GM18508 (cell line): ENCODE results near the gene CNST.
A peak's percentile ranks its signal among the peaks of the same experiment; 100 is the strongest.
"Not testable (repeated sequence)": the region's sequence is repeated elsewhere in the genome, so short reads cannot be mapped to it uniquely, and the experiment has no call there.

Experiments used
- ATAC-seq: cut with Tn5 transposase; IDR thresholded peaks from one replicate; pipeline ENCODE4 v1.9.1; 2021; ENCODE audit warnings: moderate number of reproducible peaks; ENCODE audit not compliant: insufficient read depth, unreplicated experiment

Gene CNST

DNA sequence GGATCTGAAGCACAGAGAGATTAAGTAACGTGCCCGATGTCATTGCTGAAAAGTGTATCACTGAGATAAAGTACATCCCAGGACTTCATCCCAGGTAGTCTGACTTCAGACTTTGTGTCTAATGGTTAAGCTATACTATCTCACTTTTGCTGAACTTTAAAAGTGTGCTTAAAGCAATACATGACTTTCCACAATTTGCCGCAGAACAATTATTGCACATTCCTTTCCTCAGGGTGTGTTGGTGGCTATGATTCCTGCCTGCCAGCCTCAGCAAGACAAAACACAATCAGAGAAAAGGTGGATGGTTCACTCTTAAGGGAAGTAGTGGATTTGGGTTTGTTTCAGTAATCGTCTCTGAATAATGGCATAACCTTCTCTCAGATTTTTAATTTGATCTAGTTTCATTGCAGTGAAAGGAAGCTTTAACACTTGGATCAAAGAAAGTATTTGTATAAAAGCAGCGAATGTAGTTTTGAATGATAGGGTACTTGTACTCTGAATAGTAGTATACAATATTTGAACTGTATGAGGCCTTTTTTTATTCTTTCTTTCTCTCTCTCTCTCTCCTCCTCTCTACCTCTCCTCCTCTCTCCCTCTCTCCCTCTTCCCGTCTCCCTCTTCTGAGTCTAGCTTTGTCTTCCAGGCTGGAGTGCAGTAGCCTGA is 47.0 kb downstream of the CNST start:
- ATAC-seq: no peak

DNA sequence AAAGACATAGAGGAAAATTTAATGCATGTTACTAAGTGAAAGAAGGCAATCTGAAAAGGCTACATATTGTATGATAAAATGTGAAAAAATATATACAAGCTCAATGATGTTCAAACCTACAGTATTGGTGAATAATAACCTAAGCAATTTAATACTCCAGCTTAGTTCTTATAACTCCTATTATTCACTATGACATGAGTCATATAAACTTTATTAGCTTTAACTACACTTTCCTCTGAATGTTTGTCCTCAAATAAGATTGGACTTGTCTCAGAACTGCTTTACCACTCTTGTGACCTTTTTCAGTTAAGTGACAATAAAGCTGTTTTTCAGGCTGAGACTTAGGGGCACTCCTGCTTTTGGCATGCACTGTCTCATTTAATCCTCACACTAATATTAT is 50.9 kb downstream of the CNST start:
- ATAC-seq: no peak

DNA sequence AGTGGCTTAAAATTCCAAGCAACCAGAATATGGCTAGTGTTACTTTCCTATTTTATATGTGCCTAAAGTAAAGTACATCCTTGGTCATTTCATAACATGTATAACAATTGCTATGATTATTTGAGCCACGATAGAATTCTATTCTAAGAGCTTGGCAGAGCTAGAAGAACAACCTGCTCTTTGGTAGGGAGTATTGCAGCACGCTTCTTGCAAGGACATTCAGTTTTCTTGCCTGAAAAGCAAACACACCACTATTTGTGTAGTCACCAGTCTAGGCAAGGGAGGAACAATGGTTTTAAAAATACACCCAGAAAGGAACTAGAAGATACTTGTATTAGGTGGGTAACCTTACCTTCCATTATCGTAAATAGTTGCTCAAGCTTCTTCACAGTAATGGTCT is 51.5 kb downstream of the CNST start:
- no peak for ATAC-seq

DNA sequence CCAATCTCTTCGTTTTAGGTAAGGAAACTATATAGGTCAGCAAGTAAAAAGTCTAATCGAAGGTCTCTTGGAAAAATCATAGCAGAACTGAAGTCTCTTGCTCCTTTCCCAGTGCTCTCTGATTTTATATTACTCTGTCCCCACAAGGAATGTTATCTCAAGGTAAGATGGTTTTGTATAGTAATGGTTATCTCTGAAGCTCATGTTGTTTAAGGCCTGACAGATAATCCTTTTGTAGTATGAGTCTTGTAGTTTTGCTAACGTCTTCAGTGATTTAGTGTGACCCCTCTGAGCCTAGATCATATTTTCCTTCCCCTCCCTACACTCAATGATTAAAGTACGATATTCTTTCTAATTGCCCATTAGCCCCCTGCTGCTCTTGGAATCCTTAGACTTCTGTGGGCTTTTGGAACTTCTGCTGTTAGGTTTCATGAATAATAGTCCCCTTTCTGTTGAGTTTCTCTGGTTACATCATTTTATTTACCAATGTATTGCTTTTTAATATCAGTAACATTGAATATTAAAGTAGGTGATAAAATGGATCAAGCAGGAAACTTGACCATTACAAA is 52.1 kb downstream of the CNST start:
- ATAC-seq: no peak

DNA sequence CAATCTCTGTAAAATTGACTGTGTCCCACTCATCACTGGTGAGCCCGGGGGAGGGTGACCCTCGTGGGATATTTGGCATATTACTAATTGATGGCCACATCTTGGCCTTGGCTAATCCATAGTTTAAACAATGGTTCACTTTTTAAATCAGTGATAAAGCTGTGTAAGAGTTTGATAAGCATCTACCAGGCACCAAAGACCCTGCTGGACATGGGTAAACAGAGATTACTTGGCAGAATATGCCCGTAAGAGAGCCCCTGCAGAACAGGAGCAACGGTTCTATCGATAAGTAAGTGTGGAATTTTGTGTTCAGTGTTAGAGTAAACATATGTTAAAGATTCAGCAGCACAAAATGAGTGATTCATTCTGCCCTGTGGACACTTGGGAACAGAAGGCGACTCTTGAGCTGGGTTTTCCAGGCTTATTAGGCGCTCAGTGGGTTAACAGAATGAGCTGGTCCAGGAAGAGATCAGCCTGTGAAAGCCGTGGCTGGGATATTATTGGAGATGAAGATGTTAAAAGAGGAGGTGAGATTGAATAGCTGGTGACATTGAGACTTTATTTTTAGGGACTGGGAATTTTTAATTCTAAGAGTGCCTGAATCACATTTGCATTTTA is 55.9 kb downstream of the CNST start:
- no peak for ATAC-seq

DNA sequence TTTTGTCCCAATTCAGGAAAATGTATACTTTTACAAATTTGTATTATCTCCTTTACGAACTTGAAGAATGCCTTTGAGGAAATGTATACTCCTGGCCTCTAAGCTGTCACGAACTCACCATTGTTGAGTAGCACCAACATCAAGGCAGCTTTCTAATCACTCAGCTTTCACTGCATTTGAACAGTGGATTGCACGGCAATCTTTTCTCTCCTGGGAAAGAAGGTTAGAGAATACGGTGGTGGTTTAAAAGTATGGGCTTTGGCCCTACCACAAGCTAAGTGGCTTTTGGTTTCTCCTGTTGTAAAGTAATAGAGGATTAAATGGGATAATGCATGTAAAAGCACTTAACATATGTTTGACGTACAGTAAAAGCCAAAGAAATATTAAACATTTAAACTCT is 57.8 kb downstream of the CNST start:
- ATAC-seq: no peak

DNA sequence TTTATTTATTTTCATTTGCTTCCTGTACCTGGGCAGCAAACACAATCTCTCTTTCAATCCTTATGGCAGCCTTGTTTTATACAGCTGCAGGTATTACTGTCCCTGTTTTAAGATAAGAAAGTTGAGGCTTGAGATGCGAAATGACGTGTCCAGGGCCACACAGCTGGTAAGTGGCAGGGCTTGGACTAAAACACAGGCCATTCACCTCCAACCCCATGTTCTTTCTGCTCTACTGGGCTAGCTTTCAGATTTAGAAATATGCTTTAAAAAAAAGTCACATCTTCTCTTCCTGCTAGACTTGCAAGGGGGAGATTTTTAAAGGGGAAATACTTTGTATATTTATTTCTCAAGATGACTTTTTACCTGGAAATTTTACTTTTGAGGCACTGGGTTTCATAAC is 62.8 kb downstream of the CNST start:
- peak; percentile 91 for ATAC-seq

DNA sequence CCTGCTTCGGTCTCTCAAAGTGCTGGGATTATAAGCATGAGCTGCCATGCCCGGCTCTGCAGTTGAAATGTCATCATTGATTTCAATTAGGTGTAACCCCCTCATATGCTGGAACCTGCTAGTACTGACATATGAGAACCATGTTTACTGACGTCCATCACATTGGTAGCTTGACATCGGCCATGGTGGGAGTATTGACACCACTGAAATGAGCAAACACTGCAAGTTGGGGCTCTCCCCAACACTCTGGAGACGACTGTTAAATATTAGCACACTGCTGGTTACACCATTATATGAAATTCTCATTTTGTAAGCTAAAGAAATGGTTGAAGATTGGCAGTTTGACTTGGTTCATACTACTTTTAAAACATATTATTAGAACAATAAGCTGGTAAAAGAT is 63.7 kb downstream of the CNST start:
- no peak for ATAC-seq

DNA sequence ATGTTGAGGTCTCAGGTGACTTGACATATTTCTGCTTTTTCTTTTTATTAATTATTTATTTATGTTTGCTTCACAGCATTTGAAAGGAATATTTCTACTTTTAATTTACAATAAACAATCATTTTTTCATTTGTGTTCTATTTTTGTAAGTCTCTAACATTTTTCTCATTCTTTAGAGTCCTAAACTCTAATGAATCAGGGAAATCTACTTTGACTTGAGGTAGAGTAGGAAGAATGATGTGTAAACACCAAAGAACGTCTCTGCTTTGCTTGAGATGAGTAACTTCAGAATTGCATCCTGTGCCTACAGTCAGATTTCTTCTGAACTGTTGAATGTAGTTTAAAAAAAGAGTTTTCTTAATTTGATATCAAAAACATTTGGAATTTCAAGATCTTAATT is 65.2 kb downstream of the CNST start:
- no peak for ATAC-seq

DNA sequence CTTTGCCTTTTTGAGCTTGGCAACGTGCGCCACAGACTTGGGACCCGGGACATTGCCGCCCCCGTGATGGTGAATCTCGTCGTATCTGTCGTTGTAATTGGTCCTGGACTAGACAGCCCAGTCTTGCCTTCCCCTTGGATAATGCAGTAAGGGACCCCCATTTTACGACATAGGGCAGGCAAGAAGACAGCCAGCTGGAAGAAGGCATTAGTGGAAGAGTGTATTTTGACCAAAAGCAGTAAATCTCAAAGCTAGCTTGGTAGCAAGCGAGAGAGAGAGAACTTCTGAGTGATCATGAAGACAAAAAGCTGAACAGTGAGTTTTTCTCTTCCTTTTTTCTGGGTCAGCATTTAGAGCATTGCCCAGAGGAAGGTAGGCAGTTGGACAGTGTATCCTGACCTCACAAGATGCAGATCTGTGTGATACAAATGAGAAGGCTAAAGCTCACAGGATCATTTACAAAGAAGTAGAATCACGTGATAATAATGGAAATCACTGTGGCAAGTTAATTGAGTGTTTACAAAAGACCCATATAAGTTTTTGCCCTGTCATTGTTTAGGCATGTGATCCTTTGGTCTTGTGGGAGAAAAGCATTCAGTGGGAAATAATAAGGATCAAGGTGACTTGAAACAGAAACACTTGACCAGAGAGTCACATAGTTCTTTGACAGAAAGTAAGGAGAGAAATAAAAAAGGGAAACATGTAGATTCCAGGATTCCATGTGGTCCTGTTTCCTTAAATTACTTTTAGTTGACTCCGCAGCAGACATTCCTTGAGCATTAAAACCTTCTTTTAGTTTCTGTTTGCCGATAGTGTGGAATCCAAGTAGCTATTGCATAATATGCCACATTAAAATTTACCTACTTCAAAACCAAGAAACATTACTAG is 66.3 kb downstream of the CNST start:
- ATAC-seq: no peak

DNA sequence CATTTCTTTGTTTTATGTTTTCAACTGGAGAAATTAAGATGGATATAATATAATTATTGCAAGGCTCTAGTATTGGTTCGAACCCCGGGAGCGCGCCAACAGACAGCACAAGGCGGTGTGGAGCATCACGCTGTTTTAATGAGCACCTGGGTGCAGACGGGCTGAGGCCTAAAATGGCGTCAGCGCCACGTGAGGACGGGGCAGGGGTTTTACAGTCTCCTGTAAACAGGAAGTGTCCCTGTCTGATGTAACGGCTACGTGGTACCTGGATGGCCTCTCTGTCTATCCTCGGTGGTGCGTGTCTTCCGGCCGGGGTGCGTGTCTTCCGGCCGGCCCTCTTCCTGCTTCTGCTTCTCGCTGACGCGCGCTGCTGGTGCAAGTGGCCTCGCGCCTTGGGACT is 68.4 kb downstream of the CNST start:
- ATAC-seq: not testable (repeated sequence)

DNA sequence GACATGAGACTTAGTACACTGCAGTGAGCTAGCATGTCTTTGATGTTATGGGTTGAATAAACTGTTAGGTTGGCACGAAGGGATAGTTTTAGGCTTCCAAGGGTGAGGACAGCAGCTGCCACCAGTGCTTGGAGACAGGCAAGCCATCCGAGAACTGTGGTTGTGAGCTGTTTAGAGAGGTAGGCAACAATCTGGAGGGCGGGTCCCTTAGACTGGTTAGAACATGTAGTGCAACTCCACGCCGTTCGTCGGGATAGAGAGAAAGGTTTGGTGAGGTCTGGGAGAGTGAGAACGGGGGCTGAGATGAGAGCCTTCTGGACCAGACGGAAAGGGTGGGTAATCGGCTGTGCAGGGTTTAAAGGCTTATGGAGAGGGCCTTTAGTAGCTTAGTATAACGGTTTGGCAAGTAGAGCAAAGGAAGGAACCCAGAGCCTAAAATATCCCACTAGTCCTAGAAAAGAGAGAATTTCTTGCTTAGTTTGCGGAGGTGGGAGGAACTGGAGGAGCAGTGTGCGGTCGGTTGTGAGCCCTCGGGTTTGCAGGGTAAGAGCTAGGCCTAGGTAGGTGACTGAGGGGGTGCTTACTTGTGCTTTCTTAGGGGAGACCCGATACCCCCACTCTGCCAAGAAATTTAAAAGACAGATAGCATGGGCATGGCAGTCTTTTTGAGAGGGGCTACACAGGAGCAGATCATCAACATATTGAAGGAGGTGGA is 72.8 kb downstream of the CNST start:
- ATAC-seq: no peak

DNA sequence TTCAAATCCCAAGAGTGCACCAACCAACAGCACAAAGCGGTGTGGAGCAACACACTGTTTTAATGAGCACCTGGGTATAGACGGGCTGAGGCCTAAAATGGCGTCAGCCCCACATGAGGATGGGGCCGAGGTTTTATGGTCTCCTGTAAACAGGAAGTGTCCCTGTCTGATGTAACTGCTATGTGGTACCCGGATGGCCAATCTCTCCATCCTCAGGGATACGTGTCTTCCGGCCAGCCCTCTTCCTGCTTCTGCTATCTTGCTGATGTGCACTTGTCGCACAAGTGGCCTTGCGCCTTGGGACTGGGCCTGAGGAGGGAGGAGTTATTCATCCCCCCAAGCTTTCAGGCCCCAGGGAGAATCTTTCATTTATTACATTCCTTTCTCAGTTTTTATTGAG is 73.5 kb downstream of the CNST start:
- ATAC-seq: no peak

DNA sequence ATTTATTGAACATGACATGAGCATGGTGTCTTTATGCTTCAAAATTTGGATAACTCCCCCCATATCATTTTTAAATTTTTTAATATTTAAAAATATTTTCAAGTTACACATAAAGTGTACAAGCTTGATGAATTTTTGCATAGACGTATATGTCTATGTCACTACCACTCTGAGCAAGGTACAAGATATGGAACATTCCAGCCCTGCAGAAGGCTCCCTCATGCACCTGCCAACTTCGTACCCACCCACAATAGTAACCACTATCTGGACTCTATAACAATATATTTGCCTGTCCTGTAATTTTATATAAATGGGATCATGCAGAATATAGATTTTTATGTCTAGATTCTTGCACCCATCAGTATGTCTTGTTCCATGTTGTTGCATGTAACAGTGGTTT is 74.5 kb downstream of the CNST start:
- no peak for ATAC-seq

DNA sequence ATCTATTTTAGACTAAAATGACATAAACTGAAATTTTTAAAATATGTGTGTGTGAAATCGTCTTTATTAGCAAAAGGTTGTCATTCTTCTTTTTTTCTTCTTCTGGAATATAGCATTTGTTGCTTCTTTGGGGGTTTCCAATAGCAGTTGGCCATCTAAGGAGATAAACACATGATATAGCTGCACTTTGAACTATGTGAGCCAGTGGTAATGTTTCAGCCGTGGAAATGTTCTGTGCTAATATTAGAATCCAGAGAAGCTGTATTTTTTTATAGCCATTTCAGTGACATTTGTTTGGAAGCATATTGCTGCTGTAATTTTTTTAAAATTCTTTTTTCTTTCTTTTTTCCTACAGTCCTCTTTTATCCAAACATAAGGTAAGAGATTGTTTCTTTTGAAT is 75.1 kb downstream of the CNST start:
- no peak for ATAC-seq

DNA sequence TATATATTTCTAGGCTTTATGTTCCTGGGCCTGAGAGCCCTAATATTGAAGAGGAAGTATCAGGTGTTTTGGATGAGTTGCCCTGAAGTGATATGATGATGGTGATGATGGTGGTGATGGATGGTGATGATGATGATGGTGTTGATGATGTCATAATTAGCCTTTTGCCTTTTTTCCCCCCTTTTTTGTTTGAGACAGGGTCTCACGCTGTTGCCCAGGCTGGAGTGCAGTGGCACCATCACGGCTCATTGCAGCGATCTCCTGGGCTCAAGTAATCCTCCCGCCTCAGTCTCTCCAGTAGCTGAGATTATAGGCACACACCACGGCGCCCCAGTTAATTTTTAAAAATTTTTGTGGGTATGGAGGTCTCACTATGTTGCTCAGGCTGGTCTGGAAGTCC is 76.5 kb downstream of the CNST start:
- no peak for ATAC-seq

DNA sequence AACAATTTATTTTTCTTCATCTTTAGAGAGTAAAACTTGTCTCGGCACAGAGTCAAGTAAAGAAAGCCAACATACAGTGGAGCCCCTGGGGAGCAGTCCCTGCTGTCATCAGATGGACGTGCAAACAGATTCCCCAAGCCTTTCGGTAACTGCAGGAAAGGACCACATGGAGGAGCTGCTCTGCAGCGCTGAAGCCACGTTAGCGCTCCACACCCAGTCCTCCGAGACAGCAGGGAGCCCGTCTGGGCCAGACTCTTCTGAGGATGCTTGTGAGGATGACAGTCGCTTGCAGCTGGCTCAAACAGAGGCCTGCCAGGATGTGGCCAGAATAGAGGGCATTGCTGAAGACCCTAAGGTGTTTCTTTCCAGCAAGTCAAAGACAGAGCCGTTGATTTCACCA is 80.9 kb downstream of the CNST start:
- ATAC-seq: no peak

DNA sequence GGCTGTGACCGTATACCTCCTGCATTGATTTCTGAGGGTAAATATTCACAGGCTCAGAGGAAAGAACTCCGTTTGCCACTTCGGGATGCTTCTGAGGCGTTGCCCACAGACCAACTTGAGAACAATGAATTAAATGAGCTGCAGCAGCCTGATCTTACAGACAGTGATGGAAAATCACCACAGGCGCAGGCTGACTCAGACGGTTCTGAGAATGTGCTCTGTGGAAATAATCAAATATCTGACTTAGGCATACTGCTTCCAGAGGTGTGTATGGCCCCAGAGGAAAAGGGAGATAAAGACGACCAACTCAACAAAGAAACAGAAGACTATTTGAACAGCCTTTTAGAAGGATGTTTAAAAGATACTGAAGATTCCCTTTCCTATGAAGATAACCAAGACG is 81.3 kb downstream of the CNST start:
- no peak for ATAC-seq

DNA sequence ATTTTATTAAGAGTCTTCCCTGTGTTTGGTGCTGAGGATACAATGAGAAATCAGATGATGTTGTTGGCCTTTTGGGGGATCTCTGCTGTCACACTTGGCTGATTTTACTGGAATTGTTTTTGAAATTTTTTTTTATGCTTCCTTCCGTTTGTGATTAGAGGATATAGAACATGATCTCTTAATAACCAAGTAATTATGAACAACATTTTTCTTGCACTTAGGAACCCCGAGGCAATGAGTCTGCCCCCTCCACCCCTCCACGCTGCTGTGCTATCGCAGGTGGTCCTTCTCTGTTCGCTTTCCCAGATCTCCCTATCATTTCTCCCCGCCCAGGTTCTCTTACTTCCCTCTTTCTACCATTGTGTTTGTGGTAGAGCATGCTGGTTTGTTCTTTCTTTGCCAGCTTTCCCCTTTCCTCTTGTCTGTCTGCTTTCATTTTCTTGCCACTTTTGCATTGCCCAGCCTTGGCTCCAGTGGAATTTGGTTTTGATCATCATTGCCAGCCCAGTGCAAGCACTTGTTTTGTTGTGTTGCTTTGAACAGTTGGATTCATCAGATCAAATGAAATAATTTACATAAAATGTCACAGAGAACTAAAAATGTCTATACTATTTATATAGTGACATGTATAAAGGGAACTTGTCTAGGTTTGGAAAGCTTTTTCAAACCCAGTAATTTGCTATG is 84.9 kb downstream of the CNST start:
- no peak for ATAC-seq

DNA sequence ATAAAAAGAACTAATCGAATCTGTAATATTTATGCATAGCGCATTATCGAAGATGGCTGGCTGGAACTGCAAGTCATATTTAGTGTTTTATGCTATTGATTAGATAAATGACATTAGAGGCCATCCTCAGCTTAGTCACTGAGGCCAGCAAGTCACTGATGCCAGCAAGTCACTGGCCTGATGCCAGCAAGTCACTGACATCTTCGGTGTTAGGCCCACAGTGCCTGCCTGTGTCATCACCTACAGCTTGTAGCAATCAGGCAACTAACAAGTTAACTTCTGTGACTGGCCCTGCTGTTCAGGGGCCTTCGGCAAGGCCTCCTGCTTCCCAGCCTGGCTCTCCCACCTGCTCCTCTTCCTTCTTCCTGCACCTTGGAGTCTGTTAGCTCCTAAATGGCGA is 92.3 kb downstream of the CNST start:
- ATAC-seq: no peak
